Measurements from ENCODE around the gene FITM1.

- TF ChIP-seq, protein P1, sequence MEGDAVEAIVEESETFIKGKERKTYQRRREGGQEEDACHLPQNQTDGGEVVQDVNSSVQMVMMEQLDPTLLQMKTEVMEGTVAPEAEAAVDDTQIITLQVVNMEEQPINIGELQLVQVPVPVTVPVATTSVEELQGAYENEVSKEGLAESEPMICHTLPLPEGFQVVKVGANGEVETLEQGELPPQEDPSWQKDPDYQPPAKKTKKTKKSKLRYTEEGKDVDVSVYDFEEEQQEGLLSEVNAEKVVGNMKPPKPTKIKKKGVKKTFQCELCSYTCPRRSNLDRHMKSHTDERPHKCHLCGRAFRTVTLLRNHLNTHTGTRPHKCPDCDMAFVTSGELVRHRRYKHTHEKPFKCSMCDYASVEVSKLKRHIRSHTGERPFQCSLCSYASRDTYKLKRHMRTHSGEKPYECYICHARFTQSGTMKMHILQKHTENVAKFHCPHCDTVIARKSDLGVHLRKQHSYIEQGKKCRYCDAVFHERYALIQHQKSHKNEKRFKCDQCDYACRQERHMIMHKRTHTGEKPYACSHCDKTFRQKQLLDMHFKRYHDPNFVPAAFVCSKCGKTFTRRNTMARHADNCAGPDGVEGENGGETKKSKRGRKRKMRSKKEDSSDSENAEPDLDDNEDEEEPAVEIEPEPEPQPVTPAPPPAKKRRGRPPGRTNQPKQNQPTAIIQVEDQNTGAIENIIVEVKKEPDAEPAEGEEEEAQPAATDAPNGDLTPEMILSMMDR (conservative IDR thresholded peaks at IDR 0.05 in 1 of 2, IDR thresholded peaks at IDR 0.05 in 1 of 2; ENCODE audit: low read depth in 1 of 2, low read length in 2 of 2), result no peak
- no peak for TF ChIP-seq EZH2 (IDR thresholded peaks at IDR 0.05; ENCODE audit: low read length, missing control alignments)
These were observed 41.2 kb downstream of the FITM1 start, which contains the start of gene REC8 for GRCh38 chr14:24171422-24172260.

Data from fibroblast of lung (primary cell).